Activated T-cell treated with anti-CD3 and anti-CD28 coated beads for 24 hours (primary cell): ENCODE measurements around the gene PHACTR1.

ENCODE experiments used
- DNase-seq: peaks from one replicate; pipeline ENCODE4 v3.0.0-alpha.2; 2020; ENCODE audit warnings: low read depth

PHACTR1 gene

GRCh38 chr6:12952318-12952717, 235.8 kb downstream of the PHACTR1 start:
- no peak for DNase-seq

GRCh38 chr6:12955956-12956355, 239.4 kb downstream of the PHACTR1 start:
- DNase-seq, result no peak

- DNase-seq, result no peak
Measured at GRCh38 chr6:12956991-12957320, 240.4 kb downstream of the PHACTR1 start.

GRCh38 chr6:12957321-12958051, 240.9 kb downstream of the PHACTR1 start:
- DNase-seq, result peak; percentile 0

GRCh38 chr6:12958052-12958706, 241.6 kb downstream of the PHACTR1 start:
- no peak for DNase-seq

GRCh38 chr6:12961761-12962160, 245.2 kb downstream of the PHACTR1 start:
- no peak for DNase-seq

- no peak for DNase-seq
Measured at GRCh38 chr6:12962529-12962928, 246.0 kb downstream of the PHACTR1 start.

GRCh38 chr6:12962987-12963386, 246.4 kb downstream of the PHACTR1 start:
- no peak for DNase-seq

- DNase-seq, result no peak
Measured at GRCh38 chr6:12963567-12963966, 247.0 kb downstream of the PHACTR1 start.

GRCh38 chr6:12967686-12968085, 251.1 kb downstream of the PHACTR1 start:
- no peak for DNase-seq

- no peak for DNase-seq
Measured at GRCh38 chr6:12968290-12968689, 251.7 kb downstream of the PHACTR1 start.

- no peak for DNase-seq
Measured at GRCh38 chr6:12968839-12969558, 252.4 kb downstream of the PHACTR1 start.

- no peak for DNase-seq
Measured at GRCh38 chr6:12969966-12970365, 253.4 kb downstream of the PHACTR1 start.

- no peak for DNase-seq
Measured at GRCh38 chr6:12973386-12973785, 256.8 kb downstream of the PHACTR1 start.

GRCh38 chr6:12974551-12974950, 258.0 kb downstream of the PHACTR1 start:
- no peak for DNase-seq

GRCh38 chr6:12976366-12976765, 259.8 kb downstream of the PHACTR1 start:
- DNase-seq, result no peak

GRCh38 chr6:12977206-12977605, 260.6 kb downstream of the PHACTR1 start:
- no peak for DNase-seq

- no peak for DNase-seq
Measured at GRCh38 chr6:12977806-12978205, 261.2 kb downstream of the PHACTR1 start.

- DNase-seq, result no peak
Measured at GRCh38 chr6:12980741-12981140, 264.2 kb downstream of the PHACTR1 start.

GRCh38 chr6:12984776-12985175, 268.2 kb downstream of the PHACTR1 start:
- DNase-seq, result no peak

GRCh38 chr6:12987783-12988182, 271.2 kb downstream of the PHACTR1 start:
- no peak for DNase-seq

GRCh38 chr6:12990162-12990561, 273.6 kb downstream of the PHACTR1 start:
- DNase-seq, result no peak

- DNase-seq, result no peak
Measured at GRCh38 chr6:12991435-12991834, 274.9 kb downstream of the PHACTR1 start.
